Measurements from ENCODE around the gene DLL4. TPM values are rescaled to one million over a fixed set of nuclear protein-coding genes. Genes with fewer than 3 reads are reported as not detected.

DLL4 gene
- total RNA-seq, 2 donors from 2014 or later = 0.17 TPM; not detected in 1

GRCh38 chr15:40978562-40978961, 49.4 kb downstream of the DLL4 start:
- DNase-seq (ENCODE audit: low spot score) = no peak
- no peak overlapping the region for H3K27ac Mint-ChIP-seq
- no peaks in the 10 kb centered on the region for H3K27me3 Mint-ChIP-seq

GRCh38 chr15:40981186-40981585, 52.0 kb downstream of the DLL4 start:
- ATAC-seq (no peak), DNase-seq (ENCODE audit: low spot score) (no peak)
- Mint-ChIP-seq H3K36me3 (peaks cover 22% of the 10 kb centered on the region), H3K9me3 (no peaks in the 10 kb centered on the region), H3K4me3 (no peak overlapping the region), H3K4me1 (ENCODE audit: low read depth in 2 of 2) (no peaks in the 10 kb centered on the region), H3K27ac (no peak overlapping the region), H3K27me3 (no peaks in the 10 kb centered on the region)

More at GRCh38 chr15:40978562-40978961, 49.4 kb downstream of the DLL4 start:
- peaks cover 16% of the 10 kb centered on the region for H3K36me3 Mint-ChIP-seq
- H3K9me3 Mint-ChIP-seq = no peaks in the 10 kb centered on the region
- H3K4me1 Mint-ChIP-seq (ENCODE audit: low read depth in 2 of 2) = no peaks in the 10 kb centered on the region
- ATAC-seq = no peak
- H3K4me3 Mint-ChIP-seq = no peak overlapping the region

- H3K4me1 Mint-ChIP-seq (ENCODE audit: low read depth in 2 of 2) = no peaks in the 10 kb centered on the region
- H3K36me3 Mint-ChIP-seq = peaks cover 29% of the 10 kb centered on the region
- ATAC-seq (no peak), DNase-seq (ENCODE audit: low spot score) (no peak)
- no peak overlapping the region for H3K27ac Mint-ChIP-seq
- H3K9me3 Mint-ChIP-seq = no peaks in the 10 kb centered on the region
- H3K27me3 Mint-ChIP-seq = no peaks in the 10 kb centered on the region
- H3K4me3 Mint-ChIP-seq = no peak overlapping the region
These were observed 53.7 kb downstream of the DLL4 start for GRCh38 chr15:40982855-40983254.

- Mint-ChIP-seq H3K36me3 (peaks cover 29% of the 10 kb centered on the region), H3K27ac (no peak overlapping the region), H3K27me3 (no peaks in the 10 kb centered on the region), H3K4me1 (ENCODE audit: low read depth in 2 of 2) (no peaks in the 10 kb centered on the region), H3K4me3 (no peak overlapping the region), H3K9me3 (no peaks in the 10 kb centered on the region)
- no peak for DNase-seq (ENCODE audit: low spot score)
- ATAC-seq = no peak
These were observed 55.3 kb downstream of the DLL4 start for GRCh38 chr15:40984406-40984805.

GRCh38 chr15:40984964-40985363, 55.8 kb downstream of the DLL4 start:
- no peak for DNase-seq (ENCODE audit: low spot score)
- no peaks in the 10 kb centered on the region for H3K4me1 Mint-ChIP-seq (ENCODE audit: low read depth in 2 of 2)

GRCh38 chr15:40985541-40986330, 56.6 kb downstream of the DLL4 start:
- H3K9me3 Mint-ChIP-seq = no peaks in the 10 kb centered on the region
- H3K36me3 Mint-ChIP-seq = peaks cover 26% of the 10 kb centered on the region
- no peak for ATAC-seq
- DNase-seq (ENCODE audit: low spot score) = no peak
- H3K27me3 Mint-ChIP-seq = no peaks in the 10 kb centered on the region
- no peaks in the 10 kb centered on the region for H3K4me1 Mint-ChIP-seq (ENCODE audit: low read depth in 2 of 2)
- no peak overlapping the region for H3K4me3 Mint-ChIP-seq
- no peak overlapping the region for H3K27ac Mint-ChIP-seq

More at GRCh38 chr15:40984964-40985363, 55.8 kb downstream of the DLL4 start:
- Mint-ChIP-seq H3K36me3 (peaks cover 29% of the 10 kb centered on the region), H3K27me3 (no peaks in the 10 kb centered on the region), H3K27ac (no peak overlapping the region), H3K9me3 (no peaks in the 10 kb centered on the region), H3K4me3 (no peak overlapping the region)
- ATAC-seq = no peak

GRCh38 chr15:40986820-40987219, 57.7 kb downstream of the DLL4 start:
- no peaks in the 10 kb centered on the region for H3K9me3 Mint-ChIP-seq
- no peak overlapping the region for H3K4me3 Mint-ChIP-seq
- H3K27me3 Mint-ChIP-seq = no peaks in the 10 kb centered on the region
- H3K27ac Mint-ChIP-seq = peak overlapping the region in 1 of 2 donors; percentile 43
- no peak for ATAC-seq
- no peak for DNase-seq (ENCODE audit: low spot score)
- peaks cover 25% of the 10 kb centered on the region for H3K36me3 Mint-ChIP-seq
- peaks cover 0 to 6% of the 10 kb centered on the region in 2 donors for H3K4me1 Mint-ChIP-seq (ENCODE audit: low read depth in 2 of 2)

GRCh38 chr15:40988156-40988555, 59.0 kb downstream of the DLL4 start:
- ATAC-seq (no peak), DNase-seq (ENCODE audit: low spot score) (no peak)
- H3K4me1 Mint-ChIP-seq (ENCODE audit: low read depth in 2 of 2) = peaks cover 0 to 6% of the 10 kb centered on the region in 2 donors
- no peaks in the 10 kb centered on the region for H3K27me3 Mint-ChIP-seq
- H3K27ac Mint-ChIP-seq = no peak overlapping the region
- no peak overlapping the region for H3K4me3 Mint-ChIP-seq
- no peaks in the 10 kb centered on the region for H3K9me3 Mint-ChIP-seq
- peaks cover 21% of the 10 kb centered on the region for H3K36me3 Mint-ChIP-seq

Other genes starting within 250 kb of the DLL4 start
- gene RAD51, start 234.2 kb upstream of the DLL4 start, total RNA-seq = 10 to 100 TPM; 36.2 to 59.6 TPM
- gene RMDN3, start 174.1 kb upstream of the DLL4 start, total RNA-seq = 10 to 100 TPM; 35.9 to 72.6 TPM
- gene GCHFR, start 165.3 kb upstream of the DLL4 start, total RNA-seq = 10 to 100 TPM in 1 of 2 donors, 1 to 10 TPM in 1; 9.1 to 14.4 TPM
- gene C15orf62, start 159.4 kb upstream of the DLL4 start, total RNA-seq = under 1 TPM; 0.12 to 0.22 TPM
- gene ZFYVE19, start 122.3 kb upstream of the DLL4 start, total RNA-seq = 10 to 100 TPM; 17.2 to 39.1 TPM
- 10 to 100 TPM; 40.4 to 62.6 TPM for gene DNAJC17, start 121.9 kb upstream of the DLL4 start, total RNA-seq
- not detected for gene PPP1R14D, start 100.6 kb upstream of the DLL4 start, total RNA-seq
- gene SPINT1, start 85.3 kb upstream of the DLL4 start, total RNA-seq = 1 to 10 TPM; 1.0 to 1.5 TPM
- not detected for gene RHOV, start 55.1 kb upstream of the DLL4 start, total RNA-seq
- gene VPS18, start 34.9 kb upstream of the DLL4 start, total RNA-seq = 10 to 100 TPM; 22.8 to 27.3 TPM
- gene CHAC1, start 24.1 kb downstream of the DLL4 start, total RNA-seq = 10 to 100 TPM in 1 of 2 donors, 1 to 10 TPM in 1; 7.7 to 13.1 TPM
- 10 to 100 TPM; 34.3 to 55.7 TPM for gene INO80, start 186.9 kb downstream of the DLL4 start, total RNA-seq

Measured in natural killer cell treated with Interleukin-12 subunit alpha and Interleukin-12 subunit beta and Interleukin-15 and Interleukin-18, amount 100 ng/mL, for 72 hours (primary cell).